HG02678 (cell line): ENCODE results near the gene STAU1.
"Not testable (repeated sequence)": the region's sequence is repeated elsewhere in the genome, so short reads cannot be mapped to it uniquely, and the experiment has no call there.

Experiments
- ATAC-seq: cut with Tn5 transposase; IDR thresholded peaks from one replicate; pipeline ENCODE4 v1.9.1; 2021; ENCODE audit warnings: mild to moderate bottlenecking, moderate library complexity; ENCODE audit not compliant: unreplicated experiment

STAU1 gene

GRCh38 chr20:49166534-49167449 lies 21.3 kb downstream of the STAU1 start:
- peak; percentile 58 for ATAC-seq

- ATAC-seq, result peak; percentile 48
These were observed 22.5 kb downstream of the STAU1 start for GRCh38 chr20:49165611-49166010.

GRCh38 chr20:49163696-49164095 lies 24.4 kb downstream of the STAU1 start:
- ATAC-seq, result no peak

DNA sequence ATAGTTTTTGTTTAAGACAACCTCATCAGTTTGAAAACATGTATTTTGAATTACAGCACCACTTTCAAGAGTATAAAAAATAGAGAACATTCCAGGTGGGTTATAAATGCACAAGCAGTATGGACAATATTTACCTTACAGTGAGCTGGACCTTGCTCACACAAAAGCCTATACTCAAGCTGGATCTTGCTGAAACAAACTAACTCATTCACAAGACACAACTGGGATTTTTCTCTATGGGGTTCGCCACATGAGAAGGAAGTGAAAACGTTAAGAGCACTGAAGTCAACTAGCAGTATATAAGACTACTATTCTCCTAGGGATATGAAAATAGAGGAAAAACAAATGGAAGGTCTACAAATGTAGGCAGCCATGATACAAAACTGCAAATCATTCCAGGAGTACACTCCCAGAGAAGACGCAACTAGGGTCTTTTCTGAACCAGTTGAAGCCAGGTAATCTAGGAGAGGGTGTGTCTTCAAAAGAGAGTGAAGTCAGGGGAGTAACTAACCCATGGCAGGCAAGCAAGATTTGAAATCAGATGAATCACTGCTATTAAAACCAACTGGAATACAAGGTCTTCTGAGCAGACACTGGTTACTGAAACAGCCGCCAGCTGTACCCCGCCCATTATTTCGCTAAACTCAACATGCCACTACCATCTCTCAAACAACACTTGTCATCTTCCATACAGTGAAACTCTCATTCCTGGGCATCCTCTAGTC lies 26.5 kb downstream of the STAU1 start:
- no peak for ATAC-seq

GRCh38 chr20:49160057-49160929 lies 27.8 kb downstream of the STAU1 start:
- no peak for ATAC-seq

DNA sequence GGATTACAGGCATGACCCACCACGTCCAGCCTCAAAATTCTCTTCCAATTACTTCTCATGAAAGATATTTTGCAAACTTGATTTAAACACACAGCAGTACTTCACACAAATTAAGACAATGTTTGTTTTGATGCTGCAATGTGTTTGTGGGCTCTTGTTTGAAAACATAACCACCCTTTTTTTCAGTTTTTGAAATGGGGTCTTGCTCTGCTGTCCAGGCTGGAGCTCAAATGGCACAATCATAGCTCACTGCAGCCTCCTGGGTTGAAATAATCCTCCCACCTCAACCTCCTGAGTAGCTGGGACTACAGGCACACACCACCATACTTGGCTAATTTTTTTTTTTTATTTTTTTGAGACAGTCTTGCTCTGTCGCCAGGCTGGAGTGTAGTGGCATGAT lies 31.0 kb downstream of the STAU1 start:
- ATAC-seq, result no peak

- ATAC-seq, result no peak
These were observed 31.7 kb downstream of the STAU1 start for GRCh38 chr20:49156481-49156880.

- no peak for ATAC-seq
These were observed 36.7 kb downstream of the STAU1 start for GRCh38 chr20:49151436-49151835.

- ATAC-seq, result no peak
These were observed 38.7 kb downstream of the STAU1 start for GRCh38 chr20:49149281-49150045.

- ATAC-seq, result no peak
These were observed 39.5 kb downstream of the STAU1 start for GRCh38 chr20:49148601-49149000.

DNA sequence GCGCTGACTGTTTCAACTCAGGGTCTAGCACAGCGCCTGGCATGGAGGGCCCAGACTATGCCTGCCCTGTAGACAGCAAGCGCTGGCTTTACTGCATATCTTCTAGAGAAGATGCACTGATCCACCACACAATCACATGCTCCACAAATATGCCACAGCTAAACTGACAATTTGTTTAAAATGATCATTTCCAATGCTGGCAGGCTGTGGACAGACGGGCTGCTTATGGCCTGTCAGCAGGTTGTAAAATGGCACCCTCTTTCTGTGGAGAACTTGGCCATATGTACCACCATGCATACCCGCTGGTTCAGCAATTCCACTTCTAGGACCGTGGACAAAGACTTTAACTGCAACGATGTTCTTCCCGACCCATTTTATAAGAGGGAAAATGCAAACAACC lies 40.8 kb downstream of the STAU1 start:
- ATAC-seq, result no peak

GRCh38 chr20:49146442-49147225 lies 41.5 kb downstream of the STAU1 start:
- no peak for ATAC-seq

- no peak for ATAC-seq
These were observed 47.3 kb downstream of the STAU1 start for GRCh38 chr20:49140834-49141233.

DNA sequence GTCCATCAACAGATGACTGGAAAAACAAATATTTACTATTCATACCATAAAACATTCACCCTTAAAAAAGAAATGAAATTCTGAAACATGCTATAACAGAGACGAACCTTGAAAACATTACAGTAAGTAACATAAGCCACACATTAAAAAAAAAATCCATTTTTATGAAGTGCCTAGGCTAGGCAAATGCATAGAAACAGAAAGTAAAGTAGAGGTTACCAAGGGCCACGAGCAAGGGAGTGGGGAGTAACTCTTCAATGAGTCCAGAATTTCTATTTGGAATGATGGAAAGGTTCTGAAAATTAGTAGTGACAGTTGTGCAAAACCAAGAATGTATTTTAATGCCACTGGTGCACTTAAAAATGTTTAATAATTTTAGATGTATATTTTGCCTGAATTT lies 47.7 kb downstream of the STAU1 start:
- no peak for ATAC-seq

GRCh38 chr20:49138431-49138830 lies 49.7 kb downstream of the STAU1 start:
- ATAC-seq, result no peak

- no peak for ATAC-seq
These were observed 51.1 kb downstream of the STAU1 start for GRCh38 chr20:49136817-49137571.

DNA sequence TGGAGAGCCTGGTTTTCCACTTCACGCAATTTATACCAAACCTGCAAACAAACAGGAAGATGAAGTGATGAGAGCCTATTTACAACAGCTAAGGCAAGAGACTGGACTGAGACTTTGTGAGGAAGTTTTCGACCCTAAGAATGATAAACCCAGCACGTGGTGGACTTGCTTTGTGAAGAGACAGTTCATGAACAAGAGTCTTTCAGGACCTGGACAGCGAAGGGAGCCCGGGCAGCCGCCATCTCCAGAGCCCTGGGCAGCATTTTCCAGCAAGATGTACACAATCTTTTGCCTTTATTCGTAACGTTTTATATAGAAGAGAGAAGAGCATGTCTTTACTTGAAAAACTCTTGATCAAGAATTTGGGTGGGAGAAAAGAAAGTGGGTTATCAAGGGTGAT lies 53.3 kb downstream of the STAU1 start:
- not testable (repeated sequence) for ATAC-seq

- no peak for ATAC-seq
These were observed 54.6 kb downstream of the STAU1 start for GRCh38 chr20:49133571-49133970.

DNA sequence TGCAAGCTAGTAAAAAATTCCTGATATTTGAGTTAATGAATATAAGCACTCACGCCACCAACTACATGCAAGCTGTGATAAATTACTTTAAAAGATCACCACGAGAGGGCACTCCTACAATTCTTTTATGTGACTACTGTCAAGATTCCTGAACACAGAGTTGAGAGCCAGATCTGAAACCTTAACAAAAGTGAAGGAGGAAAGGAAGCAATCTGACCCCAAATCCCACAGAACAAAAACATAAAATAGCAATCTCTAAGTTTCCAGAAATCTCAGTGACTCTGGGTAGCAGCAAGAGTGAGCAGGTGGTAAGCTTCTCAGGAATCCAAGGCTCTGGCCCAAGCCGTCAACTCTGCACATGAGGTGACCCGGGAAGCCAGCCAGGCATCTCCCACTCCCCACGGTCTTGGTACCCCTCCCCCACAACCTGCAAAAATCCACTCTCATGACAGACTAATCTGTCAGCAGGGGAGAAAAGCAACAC lies 55.1 kb downstream of the STAU1 start:
- no peak for ATAC-seq
